H9 (cell line): ENCODE measurements around the gene SOX12. TPM values are rescaled to one million over a fixed set of nuclear protein-coding genes. Genes with fewer than 3 reads are reported as not detected.

Experiments used
- DNase-seq: peaks from one replicate; pipeline ENCODE4 v3.0.0-alpha.2; 2017
- H2AFZ ChIP-seq: one replicate; pipeline ENCODE4 v1.6.1; 2013; ENCODE audit warnings: mild to moderate bottlenecking, low read length, control low read depth, moderate library complexity
- H2AK5ac ChIP-seq: 2 replicates; pipeline ENCODE4 v1.6.1; 2013; ENCODE audit warnings: low read length, control low read depth, mixed read lengths; ENCODE audit not compliant: insufficient read length
- H2BK120ac ChIP-seq: one replicate; pipeline ENCODE4 v1.6.1; 2013; ENCODE audit warnings: low read depth, mild to moderate bottlenecking, low read length, control low read depth, inconsistent platforms; ENCODE audit not compliant: poor library complexity, severe bottlenecking
- H2BK12ac ChIP-seq: 2 replicates; pipeline ENCODE4 v1.6.1; 2013; ENCODE audit warnings: low read length, control low read depth, mixed read lengths, low read depth; ENCODE audit not compliant: insufficient read length
- H2BK15ac ChIP-seq: 2 replicates; pipeline ENCODE4 v1.6.1; 2013; ENCODE audit warnings: low read depth, low read length, control low read depth
- H2BK20ac ChIP-seq: one replicate; pipeline ENCODE4 v1.6.1; 2013; ENCODE audit warnings: low read depth, mild to moderate bottlenecking, low read length, control low read depth, inconsistent platforms; ENCODE audit not compliant: poor library complexity, severe bottlenecking
- H2BK5ac ChIP-seq: 2 replicates; pipeline ENCODE4 v1.6.1; 2013; ENCODE audit warnings: low read length, control low read depth, mixed read lengths; ENCODE audit not compliant: insufficient read length
- H3K14ac ChIP-seq: 2 replicates; pipeline ENCODE4 v1.6.1; 2013; ENCODE audit warnings: low read length, control low read depth; ENCODE audit not compliant: insufficient read depth
- H3K18ac ChIP-seq: 2 replicates; pipeline ENCODE4 v1.6.1; 2013; ENCODE audit warnings: low read depth, mild to moderate bottlenecking, mixed read lengths, low read length, control low read depth; ENCODE audit not compliant: insufficient read length
- H3K23ac ChIP-seq: 2 replicates; pipeline ENCODE4 v1.6.1; 2013; ENCODE audit warnings: low read length, control low read depth, mixed read lengths, low read depth; ENCODE audit not compliant: insufficient read length
- H3K23me2 ChIP-seq: 2 replicates; pipeline ENCODE4 v1.6.1; 2013; ENCODE audit warnings: low read depth, mild to moderate bottlenecking, mixed read lengths, low read length, control low read depth; ENCODE audit not compliant: insufficient read length, poor library complexity, severe bottlenecking
- H3K27ac ChIP-seq: 2 replicates; pipeline ENCODE4 v1.5.1; 2013; ENCODE audit warnings: low read length, control low read depth, mixed read lengths, low read depth; ENCODE audit not compliant: insufficient read length
- H3K27me3 ChIP-seq: 2 replicates; pipeline ENCODE4 v1.6.1; 2013; ENCODE audit warnings: low read length, control low read depth, inconsistent platforms; ENCODE audit not compliant: insufficient read depth
- H3K4ac ChIP-seq: 2 replicates; pipeline ENCODE4 v1.6.1; 2013; ENCODE audit warnings: low read depth, mild to moderate bottlenecking, control low read depth, inconsistent platforms, low read length, moderate library complexity
- H3K4me1 ChIP-seq: 2 replicates; pipeline ENCODE4 v1.6.1; 2013; ENCODE audit warnings: low read length, control low read depth, inconsistent platforms; ENCODE audit not compliant: insufficient read depth
- H3K4me2 ChIP-seq: 2 replicates; pipeline ENCODE4 v1.6.1; 2013; ENCODE audit warnings: low read length, control low read depth, mixed read lengths; ENCODE audit not compliant: insufficient read length, insufficient read depth
- H3K56ac ChIP-seq: 2 replicates; pipeline ENCODE4 v1.6.1; 2013; ENCODE audit warnings: low read depth, mild to moderate bottlenecking, mixed read lengths, low read length, control low read depth; ENCODE audit not compliant: insufficient read length
- H3K79me1 ChIP-seq: 2 replicates; pipeline ENCODE4 v1.6.1; 2013; ENCODE audit warnings: low read depth, mild to moderate bottlenecking, moderate library complexity, low read length, control low read depth, inconsistent platforms; ENCODE audit not compliant: insufficient read depth, poor library complexity, severe bottlenecking
- H3K79me2 ChIP-seq: 2 replicates; pipeline ENCODE4 v1.6.1; 2013; ENCODE audit warnings: low read length, control low read depth, inconsistent platforms; ENCODE audit not compliant: insufficient read depth
- H3K9ac ChIP-seq: 2 replicates; pipeline ENCODE4 v1.6.1; 2013; ENCODE audit warnings: low read length, control low read depth, mixed read lengths; ENCODE audit not compliant: insufficient read length; ENCODE audit errors: extremely low read depth
- H3K9me3 ChIP-seq: one replicate; pipeline ENCODE4 v1.6.1; 2013; ENCODE audit warnings: low read depth, low read length, inconsistent platforms; ENCODE audit not compliant: control insufficient read depth
- H3T11ph ChIP-seq: one replicate; pipeline ENCODE4 v1.6.1; 2013; ENCODE audit warnings: mild to moderate bottlenecking, low read length, control low read depth, inconsistent platforms
- H4K20me1 ChIP-seq: one replicate; pipeline ENCODE4 v1.6.1; 2013; ENCODE audit not compliant: control insufficient read depth, insufficient read length, insufficient read depth
- H4K5ac ChIP-seq: 2 replicates; pipeline ENCODE4 v1.6.1; 2013; ENCODE audit warnings: low read depth, mild to moderate bottlenecking, mixed read lengths, low read length, control low read depth; ENCODE audit not compliant: insufficient read length
- H4K8ac ChIP-seq: replicated peaks from 2 replicates; pipeline ENCODE4 v1.6.1; 2013; ENCODE audit warnings: low read length, control low read depth, mixed read lengths, low read depth; ENCODE audit not compliant: insufficient read length
- H4K91ac ChIP-seq: 2 replicates; pipeline ENCODE4 v1.6.1; 2013; ENCODE audit warnings: low read depth, mild to moderate bottlenecking, moderate library complexity, mixed read lengths, low read length, control low read depth; ENCODE audit not compliant: insufficient read length
- H3K27ac Mint-ChIP-seq, 3 experiments: 2 replicates in 2 of 3; 3 replicates in 1 of 3; pipeline ENCODE4 v1.8.0; 2020 to 2021; ENCODE audit warnings: mixed read lengths in 3 of 3, mild to moderate bottlenecking in 1 of 3, moderate library complexity in 1 of 3
- H3K27me3 Mint-ChIP-seq: 2 replicates; pipeline ENCODE4 v1.8.0; 2021; ENCODE audit warnings: low read depth, mild to moderate bottlenecking, moderate library complexity, mixed read lengths
- H3K36me3 Mint-ChIP-seq, 3 experiments: 2 replicates in 2 of 3; 3 replicates in 1 of 3; pipeline ENCODE4 v1.8.0; 2020 to 2021; ENCODE audit warnings: low read depth in 3 of 3, mixed read lengths in 3 of 3; ENCODE audit not compliant: insufficient read depth in 1 of 3
- H3K4me1 Mint-ChIP-seq, 2 experiments: 2 replicates each; pipeline ENCODE4 v1.8.0; 2020; ENCODE audit warnings: mixed read lengths in 2 of 2
- H3K4me3 Mint-ChIP-seq, 2 experiments: 2 replicates in 1 of 2; 3 replicates in 1 of 2; pipeline ENCODE4 v1.8.0; 2020 to 2021; ENCODE audit warnings: mild to moderate bottlenecking in 2 of 2, mixed read lengths in 2 of 2, moderate library complexity in 1 of 2
- H3K9me3 Mint-ChIP-seq, 2 experiments: 2 replicates in 1 of 2; 3 replicates in 1 of 2; pipeline ENCODE4 v1.8.0; 2020; ENCODE audit warnings: mild to moderate bottlenecking in 2 of 2, mixed read lengths in 2 of 2, moderate library complexity in 1 of 2
- CTCF ChIP-seq: fragments of 200-600 bp; sonication (generic); conservative IDR thresholded peaks from 3 replicates; pipeline ENCODE4 v1.8.0; 2021; ENCODE audit warnings: antibody characterized with exemption, mild to moderate bottlenecking
- WGBS: extraction: QIAGEN DNeasy Blood & Tissue Kit; methylation state at CpG from one replicate; pipeline ENCODE4 v1.1.7; 2013; ENCODE audit warnings: missing lambda C conversion rate, low lambda C conversion rate, mixed read lengths; ENCODE audit not compliant: insufficient read length; ENCODE audit errors: extremely low coverage; 5-methylcytosine and 5-hydroxymethylcytosine counted together
- total RNA-seq: library from RNA; stranded (reverse); gene quantifications from 2 replicates; pipeline ENCODE4 v1.2.1, GENCODE V29; 2021

Gene SOX12
- total RNA-seq, 1 experiment from 2014 or later = 54.4 TPM

- Histone ChIP-seq H3T11ph (no peak overlapping the region), H3K27ac (no peak overlapping the region), H3K18ac (no peak overlapping the region), H4K8ac (no peak overlapping the region), H3K9ac (no peak overlapping the region), H2AK5ac (no peak overlapping the region), H3K79me1 (no peaks in the 10 kb centered on the region), H2BK15ac (no peak overlapping the region), H2BK120ac (no peak overlapping the region), H4K91ac (no peak overlapping the region), H3K23ac (no peak overlapping the region), H3K56ac (no peak overlapping the region), H3K9me3 (no peaks in the 10 kb centered on the region), H4K20me1 (no peaks in the 10 kb centered on the region), H2AFZ (no peak overlapping the region), H4K5ac (no peak overlapping the region), H3K79me2 (no peaks in the 10 kb centered on the region), H3K4me1 (no peaks in the 10 kb centered on the region; the same call in 1 of the 2 replicates), H3K23me2 (peaks cover 9% of the 10 kb centered on the region), H2BK5ac (no peak overlapping the region), H3K14ac (no peak overlapping the region), H2BK12ac (no peak overlapping the region), H3K27me3 (no peaks in the 10 kb centered on the region), H3K4me2 (no peak overlapping the region), H3K4ac (no peak overlapping the region), H2BK20ac (no peak overlapping the region)
- H3K27me3 Mint-ChIP-seq = no peaks in the 10 kb centered on the region
- DNase-seq = no peak
- H3K4me3 Mint-ChIP-seq = no peak overlapping the region
- TF ChIP-seq CTCF = no peak
- no CpG with 5 or more reads among the region's 7 CpGs for WGBS
- H3K36me3 Mint-ChIP-seq = no peaks in the 10 kb centered on the region; a peak in 2 of 7 replicates
- H3K9me3 Mint-ChIP-seq = no peaks in the 10 kb centered on the region
- H3K27ac Mint-ChIP-seq = no peak overlapping the region
- peaks cover 24 to 28% of the 10 kb centered on the region in 2 experiments for H3K4me1 Mint-ChIP-seq
Observed at GRCh38 chr20:311609-312008, 13.7 kb upstream of the SOX12 start.
